Endodermal cell (in vitro differentiated cells): ENCODE measurements around the gene SHTN1. TPM values are rescaled to one million over a fixed set of nuclear protein-coding genes. Genes with fewer than 3 reads are reported as not detected.

Source experiments
- DNase-seq: peaks from one replicate; pipeline ENCODE4 v3.0.0-alpha.2; 2017
- H3K27ac ChIP-seq: 2 replicates; pipeline ENCODE4 v1.5.1; 2013; ENCODE audit warnings: mild to moderate bottlenecking, low read depth, low read length, moderate library complexity
- H3K27me3 ChIP-seq: 2 replicates; pipeline ENCODE4 v1.6.1; 2013; ENCODE audit warnings: mild to moderate bottlenecking, low read length, moderate library complexity; ENCODE audit not compliant: insufficient read depth, control insufficient read depth, poor library complexity, severe bottlenecking
- H3K36me3 ChIP-seq: 2 replicates; pipeline ENCODE4 v1.7.0; 2013; ENCODE audit warnings: mild to moderate bottlenecking, low read length, moderate library complexity; ENCODE audit not compliant: control insufficient read depth, insufficient read depth
- H3K4me1 ChIP-seq: one replicate; pipeline ENCODE4 v1.7.0; 2013; ENCODE audit warnings: low read length; ENCODE audit not compliant: control insufficient read depth, insufficient read depth
- H3K4me3 ChIP-seq: 2 replicates; pipeline ENCODE4 v1.5.1; 2013; ENCODE audit warnings: mild to moderate bottlenecking, low read length, moderate library complexity
- H3K9ac ChIP-seq: 2 replicates; pipeline ENCODE4 v1.6.1; 2013; ENCODE audit warnings: mild to moderate bottlenecking, low read length, moderate library complexity; ENCODE audit not compliant: poor library complexity, severe bottlenecking; ENCODE audit errors: extremely low read depth
- H3K9me3 ChIP-seq: 2 replicates; pipeline ENCODE4 v1.6.1; 2013; ENCODE audit warnings: mild to moderate bottlenecking, low read length, moderate library complexity; ENCODE audit not compliant: control insufficient read depth
- H3K27ac Mint-ChIP-seq: 2 replicates; pipeline ENCODE4 v1.8.0; 2020; ENCODE audit warnings: mixed read lengths
- H3K27me3 Mint-ChIP-seq: 2 replicates; pipeline ENCODE4 v1.8.0; 2021; ENCODE audit warnings: mild to moderate bottlenecking, mixed read lengths; ENCODE audit not compliant: insufficient read depth
- H3K36me3 Mint-ChIP-seq: 2 replicates; pipeline ENCODE4 v1.8.0; 2020; ENCODE audit warnings: low read depth, mixed read lengths
- H3K4me1 Mint-ChIP-seq: 2 replicates; pipeline ENCODE4 v1.8.0; 2020; ENCODE audit warnings: mixed read lengths
- H3K4me3 Mint-ChIP-seq: 2 replicates; pipeline ENCODE4 v1.8.0; 2020; ENCODE audit warnings: mild to moderate bottlenecking, moderate library complexity, mixed read lengths
- H3K9me3 Mint-ChIP-seq: 2 replicates; pipeline ENCODE4 v1.8.0; 2020; ENCODE audit warnings: mild to moderate bottlenecking, mixed read lengths
- WGBS, 2 experiments: methylation state at CpG; one replicate each; pipeline versions ENCODE4 v1.1.5 to v1.1.7; 2013; ENCODE audit warnings: missing lambda C conversion rate in 2 of 2, mixed read lengths in 1 of 2; ENCODE audit not compliant: insufficient coverage in 1 of 2, insufficient read length in 1 of 2; 5-methylcytosine and 5-hydroxymethylcytosine counted together
- total RNA-seq, 2 donors: library from RNA; stranded (reverse); fragmentation: NEBNext Ultra II Directional in 1 of 2; extraction: Animal tissue kit (Norgen Biotek cat#: 25700) in 1 of 2; gene quantifications; 2 replicates in 1 of 2; 3 replicates in 1 of 2; pipeline ENCODE4 v1.2.1, GENCODE V29; 2021
- TF ChIP-seq, protein P1 (sequence below): fragments of 200-600 bp; sonication (generic); conservative IDR thresholded peaks from 2 replicates; pipeline ENCODE4 v1.5.0; 2021; ENCODE audit warnings: antibody characterized with exemption, mild to moderate bottlenecking

Gene SHTN1
- total RNA-seq, 2 donors from 2014 or later: 39.4 to 59.5 TPM

DNA sequence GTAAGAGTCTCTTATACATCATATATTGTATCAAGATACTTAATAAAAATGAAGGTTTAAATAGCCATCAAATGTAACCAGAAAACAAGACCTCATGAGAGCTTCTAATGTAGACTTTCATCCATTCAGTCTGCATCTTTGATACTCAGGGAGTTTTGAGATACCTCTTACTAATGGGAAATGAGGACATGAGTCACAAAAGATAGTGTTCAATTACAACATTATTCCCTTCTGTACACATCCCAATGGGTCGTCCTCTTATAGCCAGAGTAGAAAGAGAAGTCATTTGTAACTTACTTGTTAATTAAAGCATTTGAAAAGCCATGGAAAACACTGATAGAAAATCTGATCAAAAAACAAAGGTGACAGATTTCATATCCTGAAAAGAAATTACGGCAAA, 19.4 kb downstream of the SHTN1 start:
- Mint-ChIP-seq H3K4me1 (peaks cover 36% of the 10 kb centered on the region), H3K4me3 (no peak overlapping the region), H3K27ac (no peak overlapping the region), H3K9me3 (no peaks in the 10 kb centered on the region), H3K36me3 (peaks cover 8% of the 10 kb centered on the region), H3K27me3 (peaks cover 2% of the 10 kb centered on the region)
- Histone ChIP-seq H3K4me1 (peaks cover 6% of the 10 kb centered on the region), H3K9me3 (no peaks in the 10 kb centered on the region), H3K27ac (no peak overlapping the region), H3K9ac (no peak overlapping the region), H3K27me3 (no peaks in the 10 kb centered on the region), H3K36me3 (no peaks in the 10 kb centered on the region), H3K4me3 (no peak overlapping the region)
- no peak for DNase-seq
- TF ChIP-seq, protein P1, sequence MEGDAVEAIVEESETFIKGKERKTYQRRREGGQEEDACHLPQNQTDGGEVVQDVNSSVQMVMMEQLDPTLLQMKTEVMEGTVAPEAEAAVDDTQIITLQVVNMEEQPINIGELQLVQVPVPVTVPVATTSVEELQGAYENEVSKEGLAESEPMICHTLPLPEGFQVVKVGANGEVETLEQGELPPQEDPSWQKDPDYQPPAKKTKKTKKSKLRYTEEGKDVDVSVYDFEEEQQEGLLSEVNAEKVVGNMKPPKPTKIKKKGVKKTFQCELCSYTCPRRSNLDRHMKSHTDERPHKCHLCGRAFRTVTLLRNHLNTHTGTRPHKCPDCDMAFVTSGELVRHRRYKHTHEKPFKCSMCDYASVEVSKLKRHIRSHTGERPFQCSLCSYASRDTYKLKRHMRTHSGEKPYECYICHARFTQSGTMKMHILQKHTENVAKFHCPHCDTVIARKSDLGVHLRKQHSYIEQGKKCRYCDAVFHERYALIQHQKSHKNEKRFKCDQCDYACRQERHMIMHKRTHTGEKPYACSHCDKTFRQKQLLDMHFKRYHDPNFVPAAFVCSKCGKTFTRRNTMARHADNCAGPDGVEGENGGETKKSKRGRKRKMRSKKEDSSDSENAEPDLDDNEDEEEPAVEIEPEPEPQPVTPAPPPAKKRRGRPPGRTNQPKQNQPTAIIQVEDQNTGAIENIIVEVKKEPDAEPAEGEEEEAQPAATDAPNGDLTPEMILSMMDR: no peak
- WGBS, 2 experiments: 94 to 100% methylated on average over 1 to 2 of the region's 2 CpGs

- no peak overlapping the region for H3K4me3 ChIP-seq
- no peak for DNase-seq
- peaks cover 1% of the 10 kb centered on the region for H3K4me1 ChIP-seq
- H3K9me3 ChIP-seq: no peaks in the 10 kb centered on the region
- Mint-ChIP-seq H3K9me3 (no peaks in the 10 kb centered on the region), H3K27ac (no peak overlapping the region), H3K4me3 (no peak overlapping the region), H3K4me1 (peaks cover 24% of the 10 kb centered on the region), H3K36me3 (peaks cover 8% of the 10 kb centered on the region), H3K27me3 (no peaks in the 10 kb centered on the region)
- H3K27me3 ChIP-seq: no peaks in the 10 kb centered on the region
- TF ChIP-seq, protein P1: no peak
- WGBS, 2 experiments: 89 to 92% methylated on average over 3 of the region's 3 CpGs
- H3K9ac ChIP-seq: no peak overlapping the region
- no peak overlapping the region for H3K27ac ChIP-seq
- no peaks in the 10 kb centered on the region for H3K36me3 ChIP-seq
Observed at GRCh38 chr10:116984202-116984990, 20.6 kb downstream of the SHTN1 start.

DNA sequence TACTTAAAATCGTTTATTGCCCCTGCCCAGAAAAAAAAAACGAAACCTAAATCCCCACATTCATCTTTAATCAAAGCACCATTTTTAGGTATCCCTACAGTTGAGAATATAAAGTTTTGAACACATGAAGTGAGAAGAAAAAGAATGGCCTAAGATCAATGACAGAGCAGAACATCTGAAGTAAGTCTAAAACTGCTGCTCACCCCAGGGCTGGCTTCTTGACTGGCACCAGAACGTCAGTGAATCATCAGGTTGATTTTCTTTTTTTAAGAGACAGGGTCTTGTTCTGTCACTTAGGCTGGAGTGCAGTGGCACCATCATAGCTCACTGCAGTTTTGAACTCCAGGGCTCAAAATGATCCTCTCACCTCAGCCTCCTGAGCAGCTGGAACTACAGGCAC, 24.9 kb downstream of the SHTN1 start:
- Mint-ChIP-seq H3K27me3 (no peaks in the 10 kb centered on the region), H3K27ac (no peak overlapping the region), H3K9me3 (no peaks in the 10 kb centered on the region), H3K4me1 (peaks cover 10% of the 10 kb centered on the region), H3K36me3 (peaks cover 15% of the 10 kb centered on the region), H3K4me3 (no peak overlapping the region)
- H3K9me3 ChIP-seq: no peaks in the 10 kb centered on the region
- H3K9ac ChIP-seq: no peak overlapping the region
- no peak for DNase-seq
- no peaks in the 10 kb centered on the region for H3K4me1 ChIP-seq
- WGBS, 2 experiments: 78% methylated on average over 1 of the region's 3 CpGs
- H3K27ac ChIP-seq: no peak overlapping the region
- TF ChIP-seq, protein P1: no peak
- no peak overlapping the region for H3K4me3 ChIP-seq
- H3K27me3 ChIP-seq: no peaks in the 10 kb centered on the region
- H3K36me3 ChIP-seq: peaks cover 6% of the 10 kb centered on the region
